ENCODE data around the gene IL1RAPL2.

DNA sequence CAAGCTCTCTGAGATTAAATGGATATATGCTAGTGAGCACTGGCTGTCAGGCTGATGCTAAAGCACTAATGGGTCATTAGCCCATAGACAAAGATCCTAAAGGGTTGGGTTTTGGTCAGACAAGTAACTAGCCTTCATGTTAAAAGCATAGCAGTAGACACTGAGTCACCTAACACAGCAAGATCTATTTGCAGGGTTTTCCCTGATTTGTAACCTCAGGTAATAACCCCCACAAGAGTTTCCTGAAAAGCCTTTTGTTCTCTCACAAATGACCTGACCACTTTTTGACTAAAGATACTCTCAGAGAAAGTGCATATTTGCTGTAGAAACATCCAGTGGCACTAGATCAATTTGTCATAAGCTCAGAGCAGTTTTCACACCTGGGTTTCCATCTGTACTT, 905.6 kb downstream of the IL1RAPL2 start:
- TF ChIP-seq POLR2A (IDR thresholded peaks at IDR 0.05; ENCODE audit: low read depth), result no peak
- TF ChIP-seq, protein P1, sequence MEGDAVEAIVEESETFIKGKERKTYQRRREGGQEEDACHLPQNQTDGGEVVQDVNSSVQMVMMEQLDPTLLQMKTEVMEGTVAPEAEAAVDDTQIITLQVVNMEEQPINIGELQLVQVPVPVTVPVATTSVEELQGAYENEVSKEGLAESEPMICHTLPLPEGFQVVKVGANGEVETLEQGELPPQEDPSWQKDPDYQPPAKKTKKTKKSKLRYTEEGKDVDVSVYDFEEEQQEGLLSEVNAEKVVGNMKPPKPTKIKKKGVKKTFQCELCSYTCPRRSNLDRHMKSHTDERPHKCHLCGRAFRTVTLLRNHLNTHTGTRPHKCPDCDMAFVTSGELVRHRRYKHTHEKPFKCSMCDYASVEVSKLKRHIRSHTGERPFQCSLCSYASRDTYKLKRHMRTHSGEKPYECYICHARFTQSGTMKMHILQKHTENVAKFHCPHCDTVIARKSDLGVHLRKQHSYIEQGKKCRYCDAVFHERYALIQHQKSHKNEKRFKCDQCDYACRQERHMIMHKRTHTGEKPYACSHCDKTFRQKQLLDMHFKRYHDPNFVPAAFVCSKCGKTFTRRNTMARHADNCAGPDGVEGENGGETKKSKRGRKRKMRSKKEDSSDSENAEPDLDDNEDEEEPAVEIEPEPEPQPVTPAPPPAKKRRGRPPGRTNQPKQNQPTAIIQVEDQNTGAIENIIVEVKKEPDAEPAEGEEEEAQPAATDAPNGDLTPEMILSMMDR (IDR thresholded peaks at IDR 0.05), result no peak
- TF ChIP-seq EP300 (IDR thresholded peaks at IDR 0.05), result no peak

All from esophagus muscularis mucosa (tissue), 4 donors.